Mammary epithelial cell (primary cell): ENCODE results near the gene IFITM2.

Experiments
- EZH2 ChIP-seq: IDR thresholded peaks from 2 replicates; pipeline ENCODE4 v1.6.1; 2012; ENCODE audit warnings: low read length, inconsistent platforms, borderline replicate concordance
- TF ChIP-seq, protein P1 (sequence below), 2 donors: IDR thresholded peaks in 1 of 2; conservative IDR thresholded peaks in 1 of 2; 2 replicates each; pipeline ENCODE4 v1.5.1; 2011 to 2012; ENCODE audit warnings: inconsistent platforms in 2 of 2, low read length in 2 of 2, mild to moderate bottlenecking in 2 of 2, control low read depth in 1 of 2, low read depth in 1 of 2; ENCODE audit not compliant: insufficient read depth in 1 of 2; ENCODE audit errors: extremely low read depth in 1 of 2

DNA sequence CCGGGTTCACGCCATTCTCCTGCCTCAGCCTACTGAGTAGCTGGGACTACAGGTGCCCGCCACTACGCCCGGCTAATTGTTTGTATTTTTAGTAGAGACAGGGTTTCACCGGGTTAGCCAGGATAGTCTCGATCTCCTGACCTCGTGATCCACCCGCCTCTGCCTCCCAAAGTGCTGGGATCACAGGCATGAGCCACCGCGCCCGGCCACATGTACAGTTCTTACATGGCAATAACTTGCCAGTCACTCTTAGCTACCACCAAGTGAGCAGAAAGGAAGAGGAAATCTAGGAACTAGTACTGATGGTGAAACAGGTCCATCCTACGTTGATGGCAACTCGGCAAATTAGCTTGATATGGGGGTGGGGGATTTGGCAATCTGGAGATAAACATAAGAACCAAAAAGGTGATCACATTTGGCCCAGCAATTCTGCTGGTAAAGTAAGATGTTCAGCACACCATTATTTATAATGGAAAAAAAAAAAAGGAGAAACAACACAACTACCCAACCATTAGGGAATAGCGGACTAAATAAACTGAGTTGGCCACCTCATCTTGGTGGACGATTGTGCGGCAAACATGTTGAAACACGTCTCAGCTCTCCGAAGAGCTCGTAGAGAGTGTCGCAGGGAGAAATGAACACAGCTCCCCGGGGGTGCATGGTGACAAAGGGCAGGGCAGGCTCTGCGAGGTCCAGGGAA lies 24.1 kb upstream of the IFITM2 start:
- TF ChIP-seq, protein P1, sequence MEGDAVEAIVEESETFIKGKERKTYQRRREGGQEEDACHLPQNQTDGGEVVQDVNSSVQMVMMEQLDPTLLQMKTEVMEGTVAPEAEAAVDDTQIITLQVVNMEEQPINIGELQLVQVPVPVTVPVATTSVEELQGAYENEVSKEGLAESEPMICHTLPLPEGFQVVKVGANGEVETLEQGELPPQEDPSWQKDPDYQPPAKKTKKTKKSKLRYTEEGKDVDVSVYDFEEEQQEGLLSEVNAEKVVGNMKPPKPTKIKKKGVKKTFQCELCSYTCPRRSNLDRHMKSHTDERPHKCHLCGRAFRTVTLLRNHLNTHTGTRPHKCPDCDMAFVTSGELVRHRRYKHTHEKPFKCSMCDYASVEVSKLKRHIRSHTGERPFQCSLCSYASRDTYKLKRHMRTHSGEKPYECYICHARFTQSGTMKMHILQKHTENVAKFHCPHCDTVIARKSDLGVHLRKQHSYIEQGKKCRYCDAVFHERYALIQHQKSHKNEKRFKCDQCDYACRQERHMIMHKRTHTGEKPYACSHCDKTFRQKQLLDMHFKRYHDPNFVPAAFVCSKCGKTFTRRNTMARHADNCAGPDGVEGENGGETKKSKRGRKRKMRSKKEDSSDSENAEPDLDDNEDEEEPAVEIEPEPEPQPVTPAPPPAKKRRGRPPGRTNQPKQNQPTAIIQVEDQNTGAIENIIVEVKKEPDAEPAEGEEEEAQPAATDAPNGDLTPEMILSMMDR (conservative IDR thresholded peaks at IDR 0.05 in 1 of 2, IDR thresholded peaks at IDR 0.05 in 1 of 2; ENCODE audit: extremely low read depth in 1 of 2, insufficient read depth in 1 of 2, low read depth in 1 of 2, low read length in 2 of 2), result no peak
- no peak for TF ChIP-seq EZH2
